Pancreas (tissue), 10 donors: Measurements from ENCODE around the gene TAS1R3. TPM values are rescaled to one million over a fixed set of nuclear protein-coding genes. Genes with fewer than 3 reads are reported as not detected.
"Not testable (repeated sequence)": the region's sequence is repeated elsewhere in the genome, so short reads cannot be mapped to it uniquely, and the experiment has no call there.

Experiments used
- ATAC-seq, 4 donors: fragments of 200-7000 bp; cut with Tn5 transposase; one replicate each; pipeline versions ENCODE4 v1.8.0 to v1.9.1; 2020; ENCODE audit warnings: mild to moderate bottlenecking in 4 of 4, moderate library complexity in 4 of 4
- DNase-seq, 6 donors: peaks; one replicate each; pipeline ENCODE4 v3.0.0-alpha.2; 2020
- FAIRE-seq: peaks from 2 replicates; lab custom pipeline; 2012; peaks lifted over from hg19 to GRCh38; lab: Jason Lieb, UNC
- H3K27ac ChIP-seq, 4 donors: fragments of 200-600 bp; sonication (generic); 1 replicate in 3 of 4; 2 replicates in 1 of 4; pipeline versions ENCODE4 v1.5.0 to v1.8.0; 2020
- H3K27me3 ChIP-seq, 4 donors: fragments of 200-600 bp; one replicate each; pipeline ENCODE4 v1.8.0; 2021
- H3K36me3 ChIP-seq, 3 donors: fragments of 200-600 bp; sonication (generic) in 1 of 3; one replicate each; pipeline versions ENCODE4 v1.5.0 to v1.8.0; 2020 to 2021
- H3K4me1 ChIP-seq, 3 donors: fragments of 200-600 bp; one replicate each; pipeline ENCODE4 v1.8.0; 2021
- H3K4me3 ChIP-seq, 4 donors: fragments of 200-600 bp; sonication (generic) in 2 of 4; one replicate each; pipeline versions ENCODE4 v1.5.0 to v1.8.0; 2020 to 2021
- H3K9me3 ChIP-seq, 4 donors: fragments of 200-600 bp; one replicate each; pipeline ENCODE4 v1.8.0; 2021
- WGBS, 2 donors: extraction: QIAGEN DNeasy Blood & Tissue Kit; methylation state at CpG; one replicate each; pipeline ENCODE4 v1.1.7; 2013; 5-methylcytosine and 5-hydroxymethylcytosine counted together
- intact Hi-C, 3 donors: fragments of 100-400 bp; cut with DNase I; formaldehyde crosslinking; loops; one replicate each; pipeline versions ENCODE4 v1.11.1 to v1.14.2; 2022
- polyA plus RNA-seq, 2 donors: library from polyadenylated mRNA; stranded (reverse); fragments of 200-250 nt; gene quantifications; one replicate each; pipeline ENCODE4 v1.2.3, GENCODE V29; 2013
- total RNA-seq, 6 donors: library from RNA; stranded (reverse); fragmentation: NEBNext Ultra II Directional in 4 of 6; extraction: Animal tissue kit (Norgen Biotek cat#: 25700) in 4 of 6; gene quantifications; one replicate each; pipeline versions ENCODE4 v1.2.1 to v1.2.4, GENCODE V29; 2021 to 2023
- TF ChIP-seq, protein P1 (sequence below), 4 donors: fragments of 200-600 bp; sonication (generic) in 3 of 4; IDR thresholded peaks; one replicate each; pipeline versions ENCODE4 v1.5.0 to v1.8.0; 2021; ENCODE audit warnings: antibody characterized with exemption in 4 of 4
- donor health status: healthy with polysubstance abuse.
- donor health status: DM: no; HTN: no; CAD: no; lungs with moderate emphysema.
- donor health status: DM: no; HTN: no; CAD: no.
- donor health status: control.
- donor health status: control.
- donor health status: Bipolar disorder and iron deficiency.
- donor health status: DM: yes; HTN: yes; CAD: no.
- donor health status: DM: no; HTN: no; CAD: no.
- donor health status: DM: no; HTN: no; CAD: no.
- donor health status: DM: yes; HTN: yes; CAD: no.

Gene TAS1R3
- total and polyA plus RNA-seq, 8 donors, result 0.04 to 0.41 (median 0.12) TPM

- DNase-seq, result no peak
- Histone ChIP-seq H3K4me3 (no peak overlapping the region), H3K27ac (no peak overlapping the region), H3K4me1 (peaks cover 0 to 15% (median 11%) of the 10 kb centered on the region in 3 donors), H3K9me3 (no peaks in the 10 kb centered on the region), H3K27me3 (no peaks in the 10 kb centered on the region), H3K36me3 (peaks cover 0 to 38% (median 21%) of the 10 kb centered on the region in 3 donors)
- 88 to 90% methylated on average over 35 to 37 of the region's 37 CpGs for WGBS, 2 donors
- no peak for FAIRE-seq
- intact Hi-C loops, result no loop called here
- ATAC-seq, result no peak
- TF ChIP-seq, protein P1, sequence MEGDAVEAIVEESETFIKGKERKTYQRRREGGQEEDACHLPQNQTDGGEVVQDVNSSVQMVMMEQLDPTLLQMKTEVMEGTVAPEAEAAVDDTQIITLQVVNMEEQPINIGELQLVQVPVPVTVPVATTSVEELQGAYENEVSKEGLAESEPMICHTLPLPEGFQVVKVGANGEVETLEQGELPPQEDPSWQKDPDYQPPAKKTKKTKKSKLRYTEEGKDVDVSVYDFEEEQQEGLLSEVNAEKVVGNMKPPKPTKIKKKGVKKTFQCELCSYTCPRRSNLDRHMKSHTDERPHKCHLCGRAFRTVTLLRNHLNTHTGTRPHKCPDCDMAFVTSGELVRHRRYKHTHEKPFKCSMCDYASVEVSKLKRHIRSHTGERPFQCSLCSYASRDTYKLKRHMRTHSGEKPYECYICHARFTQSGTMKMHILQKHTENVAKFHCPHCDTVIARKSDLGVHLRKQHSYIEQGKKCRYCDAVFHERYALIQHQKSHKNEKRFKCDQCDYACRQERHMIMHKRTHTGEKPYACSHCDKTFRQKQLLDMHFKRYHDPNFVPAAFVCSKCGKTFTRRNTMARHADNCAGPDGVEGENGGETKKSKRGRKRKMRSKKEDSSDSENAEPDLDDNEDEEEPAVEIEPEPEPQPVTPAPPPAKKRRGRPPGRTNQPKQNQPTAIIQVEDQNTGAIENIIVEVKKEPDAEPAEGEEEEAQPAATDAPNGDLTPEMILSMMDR (IDR thresholded peaks at IDR 0.05), result no peak
Observed at GRCh38 chr1:1313500-1314236, 17.4 kb upstream of the TAS1R3 start.

DNA sequence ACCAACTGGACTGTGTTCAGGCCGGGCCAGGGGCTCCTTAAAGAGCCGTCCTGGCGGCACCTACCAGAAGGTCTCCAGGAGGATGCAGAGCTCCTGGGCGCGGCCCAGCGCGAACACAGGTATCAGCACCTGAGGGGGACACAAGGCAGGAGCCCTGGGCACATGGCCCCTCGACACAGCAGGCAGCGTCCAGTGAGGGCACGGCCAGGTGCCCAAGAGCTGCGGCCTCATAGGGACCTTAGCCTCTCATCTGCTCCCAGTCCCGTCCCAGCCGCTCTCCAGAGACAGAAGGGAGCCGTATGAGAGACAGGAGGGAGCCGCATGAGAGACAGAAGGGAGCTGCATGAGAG is 16.9 kb upstream of the TAS1R3 start:
- H3K27me3 ChIP-seq, result no peaks in the 10 kb centered on the region
- peaks cover 0 to 17% (median 11%) of the 10 kb centered on the region in 3 donors for H3K4me1 ChIP-seq
- whole genome bisulfite sequencing, 2 donors, result 92 to 97% methylated on average over 15 of the region's 15 CpGs
- TF ChIP-seq, protein P1 (IDR thresholded peaks at IDR 0.05), result no peak
- DNase-seq (no peak), FAIRE-seq (no peak), ATAC-seq (no peak)
- no peak overlapping the region for H3K27ac ChIP-seq
- intact Hi-C loops, result no loop called here
- no peaks in the 10 kb centered on the region for H3K9me3 ChIP-seq
- peaks cover 0 to 38% (median 21%) of the 10 kb centered on the region in 3 donors for H3K36me3 ChIP-seq
- H3K4me3 ChIP-seq, result no peak overlapping the region

- Histone ChIP-seq H3K9me3 (no peaks in the 10 kb centered on the region), H3K4me1 (peaks cover 0 to 12% (median 11%) of the 10 kb centered on the region in 3 donors), H3K36me3 (peaks cover 0 to 38% (median 21%) of the 10 kb centered on the region in 3 donors), H3K27me3 (no peaks in the 10 kb centered on the region), H3K4me3 (no peak overlapping the region), H3K27ac (no peak overlapping the region)
- ATAC-seq (no peak), FAIRE-seq (no peak), DNase-seq (no peak)
- WGBS, 2 donors, result 89 to 91% methylated on average over 23 of the region's 23 CpGs
- TF ChIP-seq, protein P1 (IDR thresholded peaks at IDR 0.05), result no peak
- intact Hi-C loops, result no loop called here
Observed at GRCh38 chr1:1314678-1315335, 16.3 kb upstream of the TAS1R3 start.

GRCh38 chr1:1315435-1315954 is 15.6 kb upstream of the TAS1R3 start:
- WGBS, 2 donors, result 84 to 86% methylated on average over 13 to 19 of the region's 26 CpGs
- intact Hi-C loops, result no loop called here
- Histone ChIP-seq H3K36me3 (peaks cover 0 to 38% (median 21%) of the 10 kb centered on the region in 3 donors), H3K27me3 (no peaks in the 10 kb centered on the region), H3K27ac (no peak overlapping the region), H3K4me1 (peaks cover 0 to 12% (median 11%) of the 10 kb centered on the region in 3 donors), H3K9me3 (no peaks in the 10 kb centered on the region), H3K4me3 (no peak overlapping the region)
- DNase-seq (no peak), FAIRE-seq (no peak), ATAC-seq (no peak)
- TF ChIP-seq, protein P1 (IDR thresholded peaks at IDR 0.05), result no peak

- intact Hi-C loops, H3K4me3 ChIP-seq, H3K27ac ChIP-seq, H3K27me3 ChIP-seq, ATAC-seq, DNase-seq, FAIRE-seq, H3K9me3 ChIP-seq: not testable (repeated sequence)
- 85 to 89% methylated on average over 8 of the region's 8 CpGs for WGBS, 2 donors
- Histone ChIP-seq H3K4me1 (peaks cover 0 to 12% (median 11%) of the 10 kb centered on the region in 3 donors), H3K36me3 (peaks cover 0 to 38% (median 16%) of the 10 kb centered on the region in 3 donors)
Observed at GRCh38 chr1:1316199-1316598, 14.9 kb upstream of the TAS1R3 start.
